ENCODE measurements around the gene EHF. TPM values are rescaled to one million over a fixed set of nuclear protein-coding genes. Genes with fewer than 3 reads are reported as not detected.

The EHF gene
- total RNA-seq, 1 donor, result not detected

Other genes with a start within 250 kb of the EHF start
- 614 TPM for gene CAT, start 182.2 kb upstream of the EHF start, total RNA-seq
- gene ELF5, start 107.3 kb upstream of the EHF start, total RNA-seq, result not detected